ENCODE results near the gene NOTCH1. TPM values are rescaled to one million over a fixed set of nuclear protein-coding genes. Genes with fewer than 3 reads are reported as not detected.

NOTCH1 gene
- total and polyA plus RNA-seq, 2 of the 4 experiments (the other 2 are of a cell fraction), result 1.8 to 6.0 TPM

DNA sequence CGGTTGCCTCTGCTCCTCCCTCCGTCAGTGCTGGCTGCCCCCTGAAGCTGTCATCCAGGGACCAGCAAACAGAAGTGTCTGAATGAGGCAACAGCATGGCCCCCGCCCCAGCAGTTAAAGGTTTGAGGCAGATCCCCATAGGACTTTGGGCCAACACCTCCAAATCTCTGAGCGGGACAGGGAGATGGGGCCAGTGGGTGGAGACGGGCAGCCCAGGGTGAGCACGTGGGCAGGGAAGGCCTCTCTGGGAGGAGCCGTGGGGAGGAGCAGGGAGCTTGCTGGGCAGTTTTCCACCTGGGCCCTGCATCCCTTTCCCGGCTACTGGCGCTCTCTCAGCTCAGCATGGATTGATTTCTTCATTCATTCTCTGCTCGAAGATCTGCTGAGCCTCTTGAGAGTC is 39.1 kb upstream of the NOTCH1 start:
- intact Hi-C loops (cut with micrococcal nuclease) (no loop called here), in situ Hi-C loops (cut with MboI; ENCODE audit: low sequenced_read_pairs) (no loop called here), dilution Hi-C loops (cut with HindIII; ENCODE audit: low sequenced_read_pairs, unreplicated experiment) (no loop called here)
- Histone ChIP-seq H3K4me1 (ENCODE audit: control insufficient read depth, insufficient read depth, low read length) (peaks cover 6% of the 10 kb centered on the region; the same call in 1 of the 2 replicates), H3K27me3 (ENCODE audit: control insufficient read depth, insufficient read depth, low read length) (peaks cover 3% of the 10 kb centered on the region; the same call in 1 of the 2 replicates), H3K4me2 (ENCODE audit: low read depth, low read length) (no peak overlapping the region), H3K9me3 (ENCODE audit: control insufficient read depth, insufficient read depth, low read length) (no peaks in the 10 kb centered on the region), H2AFZ (replicated peaks; ENCODE audit: low read length, poor library complexity) (peak overlapping the region; percentile 51), H3K79me1 (ENCODE audit: low read depth in 1 of 2, low read length in 2 of 2) (no peaks in the 10 kb centered on the region), H2BK20ac (ENCODE audit: low read depth, low read length) (no peak overlapping the region), H3K4me3 (ENCODE audit: insufficient read depth, low read depth, low read length) (no peak overlapping the region), H2BK5ac (ENCODE audit: low read depth, low read length, poor library complexity, severe bottlenecking) (no peak overlapping the region), H3K27ac (ENCODE audit: insufficient read depth, low read length) (no peak overlapping the region), H2BK120ac (ENCODE audit: low read depth, low read length) (no peak overlapping the region), H4K8ac (ENCODE audit: low read depth in 2 of 2, low read length in 2 of 2) (no peak overlapping the region), H2AK5ac (ENCODE audit: low read depth, low read length) (no peak overlapping the region; the same call in 1 of the 2 replicates), H4K91ac (ENCODE audit: insufficient read depth, low read depth, low read length) (no peak overlapping the region), H3K14ac (replicated peaks; ENCODE audit: low read depth, low read length) (no peak overlapping the region), H3K18ac (ENCODE audit: low read depth, low read length) (no peak overlapping the region), H3K36me3 (ENCODE audit: control insufficient read depth, insufficient read depth, low read length) (no peaks in the 10 kb centered on the region), H3K9ac (ENCODE audit: low read depth, low read length) (no peak overlapping the region), H3K23ac (ENCODE audit: low read depth, low read length) (no peak overlapping the region), H2AK9ac (replicated peaks; ENCODE audit: low read depth, low read length, poor library complexity) (peak overlapping the region; percentile 82), H3K4ac (ENCODE audit: low read depth, low read length) (no peak overlapping the region), H3K56ac (ENCODE audit: extremely low read depth, insufficient read depth, low read length) (no peak overlapping the region), H4K5ac (ENCODE audit: low read depth, low read length) (no peak overlapping the region), H4K20me1 (ENCODE audit: insufficient read depth, low read length) (no peaks in the 10 kb centered on the region; the same call in none of the 2 replicates), H3K9me1 (ENCODE audit: insufficient read depth, low read length) (peaks cover 6% of the 10 kb centered on the region), H2BK15ac (ENCODE audit: low read depth, low read length) (no peak overlapping the region)
- ATAC-seq (ENCODE audit: low read depth) (no peak), DNase-seq (no peak)
- ChIA-PET POLR2A (ENCODE audit: unreplicated experiment) (no interaction called here), CTCF (no interaction called here)
- TF ChIP-seq, protein P1, sequence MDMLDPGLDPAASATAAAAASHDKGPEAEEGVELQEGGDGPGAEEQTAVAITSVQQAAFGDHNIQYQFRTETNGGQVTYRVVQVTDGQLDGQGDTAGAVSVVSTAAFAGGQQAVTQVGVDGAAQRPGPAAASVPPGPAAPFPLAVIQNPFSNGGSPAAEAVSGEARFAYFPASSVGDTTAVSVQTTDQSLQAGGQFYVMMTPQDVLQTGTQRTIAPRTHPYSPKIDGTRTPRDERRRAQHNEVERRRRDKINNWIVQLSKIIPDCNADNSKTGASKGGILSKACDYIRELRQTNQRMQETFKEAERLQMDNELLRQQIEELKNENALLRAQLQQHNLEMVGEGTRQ (IDR thresholded peaks at IDR 0.05; ENCODE audit: low read depth, low read length), result peak; percentile 36; the same call in 1 of the 2 replicates
- TF ChIP-seq, protein P2, sequence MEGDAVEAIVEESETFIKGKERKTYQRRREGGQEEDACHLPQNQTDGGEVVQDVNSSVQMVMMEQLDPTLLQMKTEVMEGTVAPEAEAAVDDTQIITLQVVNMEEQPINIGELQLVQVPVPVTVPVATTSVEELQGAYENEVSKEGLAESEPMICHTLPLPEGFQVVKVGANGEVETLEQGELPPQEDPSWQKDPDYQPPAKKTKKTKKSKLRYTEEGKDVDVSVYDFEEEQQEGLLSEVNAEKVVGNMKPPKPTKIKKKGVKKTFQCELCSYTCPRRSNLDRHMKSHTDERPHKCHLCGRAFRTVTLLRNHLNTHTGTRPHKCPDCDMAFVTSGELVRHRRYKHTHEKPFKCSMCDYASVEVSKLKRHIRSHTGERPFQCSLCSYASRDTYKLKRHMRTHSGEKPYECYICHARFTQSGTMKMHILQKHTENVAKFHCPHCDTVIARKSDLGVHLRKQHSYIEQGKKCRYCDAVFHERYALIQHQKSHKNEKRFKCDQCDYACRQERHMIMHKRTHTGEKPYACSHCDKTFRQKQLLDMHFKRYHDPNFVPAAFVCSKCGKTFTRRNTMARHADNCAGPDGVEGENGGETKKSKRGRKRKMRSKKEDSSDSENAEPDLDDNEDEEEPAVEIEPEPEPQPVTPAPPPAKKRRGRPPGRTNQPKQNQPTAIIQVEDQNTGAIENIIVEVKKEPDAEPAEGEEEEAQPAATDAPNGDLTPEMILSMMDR (conservative IDR thresholded peaks at IDR 0.05; ENCODE audit: low read depth, low read length), result no peak
- TF ChIP-seq RCOR1 (IDR thresholded peaks at IDR 0.05; ENCODE audit: insufficient replicate concordance, low read length), result no peak
- TF ChIP-seq NFE2L2 (IDR thresholded peaks at IDR 0.05; ENCODE audit: low read depth, low read length), result no peak
- TF ChIP-seq, protein P3, sequence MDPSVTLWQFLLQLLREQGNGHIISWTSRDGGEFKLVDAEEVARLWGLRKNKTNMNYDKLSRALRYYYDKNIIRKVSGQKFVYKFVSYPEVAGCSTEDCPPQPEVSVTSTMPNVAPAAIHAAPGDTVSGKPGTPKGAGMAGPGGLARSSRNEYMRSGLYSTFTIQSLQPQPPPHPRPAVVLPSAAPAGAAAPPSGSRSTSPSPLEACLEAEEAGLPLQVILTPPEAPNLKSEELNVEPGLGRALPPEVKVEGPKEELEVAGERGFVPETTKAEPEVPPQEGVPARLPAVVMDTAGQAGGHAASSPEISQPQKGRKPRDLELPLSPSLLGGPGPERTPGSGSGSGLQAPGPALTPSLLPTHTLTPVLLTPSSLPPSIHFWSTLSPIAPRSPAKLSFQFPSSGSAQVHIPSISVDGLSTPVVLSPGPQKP (IDR thresholded peaks at IDR 0.05; ENCODE audit: borderline replicate concordance, low read depth, low read length), result no peak
- no peak for TF ChIP-seq MXI1 (IDR thresholded peaks at IDR 0.05; ENCODE audit: borderline replicate concordance, low read depth, low read length)
- TF ChIP-seq FOS (IDR thresholded peaks at IDR 0.05; ENCODE audit: low read depth, low read length), result no peak
- WGBS, 2 experiments (ENCODE audit: extremely low coverage in 2 of 2, insufficient read length in 1 of 2), result 78% methylated on average over 4 of the region's 10 CpGs; no CpG with 5 or more reads in 1 of the 2 experiments
- no TSS peak for BruUV-seq (replicated peaks)

All from IMR-90 (cell line).